Suprapubic skin (tissue), 4 donors: ENCODE data around the gene GADD45G. TPM values are rescaled to one million over a fixed set of nuclear protein-coding genes. Genes with fewer than 3 reads are reported as not detected.

Experiments
- DNase-seq, 2 donors: peaks; one replicate each; pipeline ENCODE4 v3.0.0-alpha.2; 2019; ENCODE audit warnings: low spot score in 2 of 2
- H3K27ac ChIP-seq: fragments of 200-600 bp; sonication (generic); one replicate; pipeline ENCODE4 v1.5.1; 2019
- H3K27me3 ChIP-seq: fragments of 200-600 bp; sonication (generic); one replicate; pipeline ENCODE4 v1.5.1; 2019
- H3K36me3 ChIP-seq: fragments of 200-600 bp; sonication (generic); one replicate; pipeline ENCODE4 v1.5.1; 2019
- H3K4me1 ChIP-seq: fragments of 200-600 bp; sonication (generic); one replicate; pipeline ENCODE4 v1.5.1; 2019
- H3K4me3 ChIP-seq: fragments of 200-600 bp; sonication (generic); one replicate; pipeline ENCODE4 v1.5.1; 2019; ENCODE audit warnings: mild to moderate bottlenecking
- H3K9me3 ChIP-seq: fragments of 200-600 bp; sonication (generic); one replicate; pipeline ENCODE4 v1.5.1; 2019
- CTCF ChIP-seq, 2 donors: fragments of 200-600 bp in 1 of 2; fragments of 450-650 bp in 1 of 2; sonication (generic) in 1 of 2; IDR thresholded peaks; one replicate each; pipeline ENCODE4 v1.5.1; 2016 to 2019; ENCODE audit warnings: antibody characterized with exemption in 2 of 2, mild to moderate bottlenecking in 1 of 2, moderate library complexity in 1 of 2
- EP300 ChIP-seq: sonication (generic); formaldehyde crosslinking; IDR thresholded peaks from one replicate; pipeline ENCODE4 v1.6.1; 2017; ENCODE audit warnings: antibody characterized with exemption
- POLR2A ChIP-seq, 2 donors: fragments of 450-650 bp; IDR thresholded peaks; one replicate each; pipeline ENCODE4 v1.6.1; 2017; ENCODE audit warnings: antibody characterized with exemption in 2 of 2, mild to moderate bottlenecking in 2 of 2, moderate library complexity in 2 of 2
- POLR2AphosphoS5 ChIP-seq, 3 donors: sonication (generic); formaldehyde crosslinking; IDR thresholded peaks; one replicate each; pipeline ENCODE4 v1.6.1; 2017; ENCODE audit warnings: antibody characterized with exemption in 3 of 3
- WGBS: methylation state at CpG from one replicate; pipeline ENCODE4 v1.1.5; 2018; 5-methylcytosine and 5-hydroxymethylcytosine counted together
- total RNA-seq, 4 donors: library from RNA; depleted of rRNA; stranded (reverse); fragments of >200 nt; gene quantifications; one replicate each; pipeline ENCODE4 v1.1.0, GENCODE V29; 2016

GADD45G gene
- 1 to 10 TPM; 4.6 to 9.7 (median 6.2) TPM for total RNA-seq

GRCh38 chr9:89604729-89605464 lies at the start of gene GADD45G:
Gene GADD45G (plus strand): TSS chr9:89605012. CDS start chr9:89605122, 110 bp downstream.
- Histone ChIP-seq H3K4me1 (peaks cover 49% of the 10 kb centered on the region), H3K27ac (peak within 1 kb of the TSS; percentile 88), H3K36me3 (no peaks in the 10 kb centered on the region), H3K9me3 (no peaks in the 10 kb centered on the region), H3K27me3 (no peaks in the 10 kb centered on the region), H3K4me3 (peak within 1 kb of the TSS; percentile 59)
- peak; percentile 93 for DNase-seq
- under 1% methylated on average over 41 of the region's 63 CpGs for WGBS
- TF ChIP-seq POLR2AphosphoS5 (IDR thresholded peaks at IDR 0.05), result peak in 2 of 3 donors; percentile 72 to 87
- TF ChIP-seq POLR2A (IDR thresholded peaks at IDR 0.05), result peak; percentile 92 to 98
- TF ChIP-seq EP300, result no peak

- no peak overlapping the region for H3K27ac ChIP-seq
- H3K4me3 ChIP-seq, result no peak overlapping the region
- no peaks in the 10 kb centered on the region for H3K4me1 ChIP-seq
- 86% methylated on average over 7 of the region's 7 CpGs for WGBS
- DNase-seq, result no peak
- no peaks in the 10 kb centered on the region for H3K9me3 ChIP-seq
- H3K27me3 ChIP-seq, result peaks cover 3% of the 10 kb centered on the region
- TF ChIP-seq EP300, result no peak
- TF ChIP-seq POLR2AphosphoS5 (IDR thresholded peaks at IDR 0.05), result no peak
- TF ChIP-seq POLR2A (IDR thresholded peaks at IDR 0.05), result no peak
- TF ChIP-seq CTCF (IDR thresholded peaks at IDR 0.05), result no peak
- no peaks in the 10 kb centered on the region for H3K36me3 ChIP-seq
Observed at GRCh38 chr9:89555036-89555415, 49.8 kb upstream of the GADD45G start.

GRCh38 chr9:89555451-89556375 lies 49.1 kb upstream of the GADD45G start:
- H3K27ac ChIP-seq, result no peak overlapping the region
- H3K27me3 ChIP-seq, result peaks cover 3% of the 10 kb centered on the region
- no peaks in the 10 kb centered on the region for H3K4me1 ChIP-seq
- TF ChIP-seq EP300, result no peak
- TF ChIP-seq POLR2A (IDR thresholded peaks at IDR 0.05), result no peak
- TF ChIP-seq POLR2AphosphoS5 (IDR thresholded peaks at IDR 0.05), result no peak
- TF ChIP-seq CTCF (IDR thresholded peaks at IDR 0.05), result no peak
- no peak for DNase-seq
- H3K9me3 ChIP-seq, result no peaks in the 10 kb centered on the region
- 81% methylated on average over 9 of the region's 12 CpGs for whole genome bisulfite sequencing
- no peaks in the 10 kb centered on the region for H3K36me3 ChIP-seq
- H3K4me3 ChIP-seq, result no peak overlapping the region

GRCh38 chr9:89558196-89558899 lies 46.5 kb upstream of the GADD45G start:
- WGBS, result 75% methylated on average over 6 of the region's 6 CpGs
- DNase-seq, result no peak
- no peak for TF ChIP-seq CTCF (IDR thresholded peaks at IDR 0.05)
- no peak for TF ChIP-seq POLR2AphosphoS5 (IDR thresholded peaks at IDR 0.05)
- no peak for TF ChIP-seq EP300
- no peak for TF ChIP-seq POLR2A (IDR thresholded peaks at IDR 0.05)

GRCh38 chr9:89558948-89559347 lies 45.9 kb upstream of the GADD45G start:
- Histone ChIP-seq H3K9me3 (no peaks in the 10 kb centered on the region), H3K27ac (no peak overlapping the region), H3K4me1 (no peaks in the 10 kb centered on the region), H3K4me3 (no peak overlapping the region), H3K27me3 (peaks cover 3% of the 10 kb centered on the region), H3K36me3 (no peaks in the 10 kb centered on the region)
- no peak for TF ChIP-seq POLR2AphosphoS5 (IDR thresholded peaks at IDR 0.05)
- no peak for TF ChIP-seq POLR2A (IDR thresholded peaks at IDR 0.05)
- no peak for TF ChIP-seq EP300
- TF ChIP-seq CTCF (IDR thresholded peaks at IDR 0.05), result no peak
- 72% methylated on average over 2 of the region's 2 CpGs for WGBS
- no peak for DNase-seq

More at GRCh38 chr9:89558196-89558899, 46.5 kb upstream of the GADD45G start:
- H3K27me3 ChIP-seq, result peaks cover 3% of the 10 kb centered on the region
- no peaks in the 10 kb centered on the region for H3K36me3 ChIP-seq
- no peak overlapping the region for H3K27ac ChIP-seq
- no peaks in the 10 kb centered on the region for H3K4me1 ChIP-seq
- no peaks in the 10 kb centered on the region for H3K9me3 ChIP-seq
- no peak overlapping the region for H3K4me3 ChIP-seq
